ENCODE results near the gene TMEM140. TPM values are rescaled to one million over a fixed set of nuclear protein-coding genes. Genes with fewer than 3 reads are reported as not detected.

Gene TMEM140
- total and polyA plus RNA-seq, 3 donors from 2014 or later = 5.1 to 11.4 (median 6.3) TPM

GRCh38 chr7:135109562-135109961 is 38.3 kb upstream of the TMEM140 start:
- Histone ChIP-seq H3K36me3 (ENCODE audit: low read depth, missing control alignments) (no peaks in the 10 kb centered on the region), H3K27me3 (no peaks in the 10 kb centered on the region), H3K4me3 (no peak overlapping the region), H3K4me1 (no peaks in the 10 kb centered on the region), H3K27ac (no peak overlapping the region), H3K9me3 (no peaks in the 10 kb centered on the region)
- no peak for DNase-seq
- no peak for TF ChIP-seq POLR2A (IDR thresholded peaks at IDR 0.05)
- TF ChIP-seq, protein P1, sequence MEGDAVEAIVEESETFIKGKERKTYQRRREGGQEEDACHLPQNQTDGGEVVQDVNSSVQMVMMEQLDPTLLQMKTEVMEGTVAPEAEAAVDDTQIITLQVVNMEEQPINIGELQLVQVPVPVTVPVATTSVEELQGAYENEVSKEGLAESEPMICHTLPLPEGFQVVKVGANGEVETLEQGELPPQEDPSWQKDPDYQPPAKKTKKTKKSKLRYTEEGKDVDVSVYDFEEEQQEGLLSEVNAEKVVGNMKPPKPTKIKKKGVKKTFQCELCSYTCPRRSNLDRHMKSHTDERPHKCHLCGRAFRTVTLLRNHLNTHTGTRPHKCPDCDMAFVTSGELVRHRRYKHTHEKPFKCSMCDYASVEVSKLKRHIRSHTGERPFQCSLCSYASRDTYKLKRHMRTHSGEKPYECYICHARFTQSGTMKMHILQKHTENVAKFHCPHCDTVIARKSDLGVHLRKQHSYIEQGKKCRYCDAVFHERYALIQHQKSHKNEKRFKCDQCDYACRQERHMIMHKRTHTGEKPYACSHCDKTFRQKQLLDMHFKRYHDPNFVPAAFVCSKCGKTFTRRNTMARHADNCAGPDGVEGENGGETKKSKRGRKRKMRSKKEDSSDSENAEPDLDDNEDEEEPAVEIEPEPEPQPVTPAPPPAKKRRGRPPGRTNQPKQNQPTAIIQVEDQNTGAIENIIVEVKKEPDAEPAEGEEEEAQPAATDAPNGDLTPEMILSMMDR (IDR thresholded peaks at IDR 0.05) = no peak
- 95 to 100% methylated on average over 3 to 4 of the region's 4 CpGs for WGBS, 2 donors
- intact Hi-C loops (cut with DNase I; ENCODE audit: low total_unique reads) = no loop called here

- Histone ChIP-seq H3K4me3 (no peak overlapping the region), H3K36me3 (ENCODE audit: low read depth, missing control alignments) (no peaks in the 10 kb centered on the region), H3K27me3 (no peaks in the 10 kb centered on the region), H3K4me1 (no peaks in the 10 kb centered on the region), H3K27ac (no peak overlapping the region), H3K9me3 (no peaks in the 10 kb centered on the region)
- TF ChIP-seq, protein P1 (IDR thresholded peaks at IDR 0.05) = no peak
- TF ChIP-seq POLR2A (IDR thresholded peaks at IDR 0.05) = no peak
- WGBS, 2 donors = 100% methylated on average over 1 of the region's 1 CpG; no CpG with 5 or more reads in 1 of the 2 donors
- intact Hi-C loops (cut with DNase I; ENCODE audit: low total_unique reads) = no loop called here
- DNase-seq = no peak
Measured at GRCh38 chr7:135109976-135110375, 37.9 kb upstream of the TMEM140 start.

GRCh38 chr7:135111379-135111778 is 36.5 kb upstream of the TMEM140 start:
- Histone ChIP-seq H3K27me3 (no peaks in the 10 kb centered on the region), H3K9me3 (no peaks in the 10 kb centered on the region), H3K4me3 (no peak overlapping the region), H3K36me3 (ENCODE audit: low read depth, missing control alignments) (no peaks in the 10 kb centered on the region), H3K27ac (no peak overlapping the region), H3K4me1 (no peaks in the 10 kb centered on the region)
- DNase-seq = no peak
- TF ChIP-seq, protein P1 (IDR thresholded peaks at IDR 0.05) = no peak
- TF ChIP-seq POLR2A (IDR thresholded peaks at IDR 0.05) = no peak
- intact Hi-C loops (cut with DNase I; ENCODE audit: low total_unique reads) = no loop called here
- WGBS, 2 donors = 78 to 81% methylated on average over 2 of the region's 2 CpGs

- Histone ChIP-seq H3K9me3 (no peaks in the 10 kb centered on the region), H3K4me1 (no peaks in the 10 kb centered on the region), H3K36me3 (ENCODE audit: low read depth, missing control alignments) (no peaks in the 10 kb centered on the region), H3K27ac (no peak overlapping the region), H3K4me3 (no peak overlapping the region), H3K27me3 (no peaks in the 10 kb centered on the region)
- DNase-seq = no peak
- intact Hi-C loops (cut with DNase I; ENCODE audit: low total_unique reads) = no loop called here
- TF ChIP-seq, protein P1 (IDR thresholded peaks at IDR 0.05) = no peak
- TF ChIP-seq POLR2A (IDR thresholded peaks at IDR 0.05) = no peak
- WGBS, 2 donors = 89 to 92% methylated on average over 1 of the region's 1 CpG
Measured at GRCh38 chr7:135114622-135115021, 33.2 kb upstream of the TMEM140 start.

DNA sequence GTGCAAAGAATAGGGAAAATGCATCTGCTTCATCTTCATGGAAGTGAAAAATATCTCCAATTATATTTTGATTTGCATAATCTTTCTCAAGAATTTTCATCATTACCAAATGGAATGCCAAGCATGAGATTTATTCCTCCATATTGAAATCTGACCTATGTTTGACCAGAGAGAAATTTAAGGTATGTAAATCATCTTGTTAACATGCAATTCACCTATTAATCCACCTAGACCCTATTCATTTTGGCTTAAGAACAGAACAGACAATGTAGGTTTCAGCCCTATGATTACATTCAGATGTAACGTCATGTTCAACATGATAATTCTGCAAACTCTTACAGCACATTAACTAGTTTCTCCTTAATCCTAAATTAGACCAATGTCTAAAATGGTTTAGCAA is 30.8 kb upstream of the TMEM140 start:
- WGBS, 2 donors = 82 to 95% methylated on average over 1 of the region's 1 CpG
- intact Hi-C loops (cut with DNase I; ENCODE audit: low total_unique reads) = no loop called here
- no peak for DNase-seq

More for the DNA sequence above, 30.8 kb upstream of the TMEM140 start:
- Histone ChIP-seq H3K27ac (no peak overlapping the region), H3K9me3 (no peaks in the 10 kb centered on the region), H3K4me3 (no peak overlapping the region), H3K27me3 (no peaks in the 10 kb centered on the region), H3K4me1 (no peaks in the 10 kb centered on the region), H3K36me3 (ENCODE audit: low read depth, missing control alignments) (no peaks in the 10 kb centered on the region)
- TF ChIP-seq POLR2A (IDR thresholded peaks at IDR 0.05) = no peak
- TF ChIP-seq, protein P1 (IDR thresholded peaks at IDR 0.05) = no peak
